GM10248 (cell line): ENCODE data around the gene BCORL1.

ENCODE experiments used
- CTCF ChIA-PET: fragments of 300-600 bp; sonication (Branson Sonifier 250); formaldehyde crosslinking; extraction: SDS; loops from one replicate; lab custom pipeline; 2021; ENCODE audit warnings: antibody characterized with exemption; lab: Yijun Ruan, JAX
- POLR2A ChIA-PET: fragments of 350-650 bp; sonication (Branson Sonifier 250); formaldehyde crosslinking; extraction: SDS; loops from one replicate; lab custom pipeline; 2020; ENCODE audit warnings: antibody characterized with exemption; lab: Yijun Ruan, JAX
- DNase-seq: peaks from one replicate; pipeline ENCODE4 v3.0.0; 2012; ENCODE audit errors: extremely low spot score
- TF ChIP-seq, protein P1 (sequence below): IDR thresholded peaks from 2 replicates; pipeline ENCODE4 v1.5.1; 2012; ENCODE audit warnings: mild to moderate bottlenecking, low read depth; ENCODE audit errors: extremely low read depth, missing control alignments, control extremely low read depth

Gene BCORL1

DNA sequence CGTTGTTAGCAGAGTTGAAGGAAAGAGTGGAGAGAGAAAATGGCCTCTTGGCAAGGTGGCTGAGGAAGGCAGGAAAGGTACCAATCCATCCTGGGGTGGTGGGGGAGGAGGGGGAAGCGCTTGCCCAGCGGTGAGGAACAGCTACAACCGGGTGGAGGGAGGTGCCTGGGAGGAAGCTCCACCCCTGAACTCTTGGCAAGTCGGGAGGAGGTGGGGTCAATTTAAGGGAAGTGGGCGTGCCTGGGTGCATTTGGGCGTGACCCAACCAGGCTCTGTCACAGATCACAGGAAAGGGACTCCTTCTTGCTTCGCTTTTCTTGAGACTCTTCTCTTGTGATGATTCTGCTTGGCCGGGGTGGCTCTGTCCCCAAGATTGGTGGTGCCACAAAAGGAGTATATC is 41.7 kb downstream of the BCORL1 start:
- TF ChIP-seq, protein P1, sequence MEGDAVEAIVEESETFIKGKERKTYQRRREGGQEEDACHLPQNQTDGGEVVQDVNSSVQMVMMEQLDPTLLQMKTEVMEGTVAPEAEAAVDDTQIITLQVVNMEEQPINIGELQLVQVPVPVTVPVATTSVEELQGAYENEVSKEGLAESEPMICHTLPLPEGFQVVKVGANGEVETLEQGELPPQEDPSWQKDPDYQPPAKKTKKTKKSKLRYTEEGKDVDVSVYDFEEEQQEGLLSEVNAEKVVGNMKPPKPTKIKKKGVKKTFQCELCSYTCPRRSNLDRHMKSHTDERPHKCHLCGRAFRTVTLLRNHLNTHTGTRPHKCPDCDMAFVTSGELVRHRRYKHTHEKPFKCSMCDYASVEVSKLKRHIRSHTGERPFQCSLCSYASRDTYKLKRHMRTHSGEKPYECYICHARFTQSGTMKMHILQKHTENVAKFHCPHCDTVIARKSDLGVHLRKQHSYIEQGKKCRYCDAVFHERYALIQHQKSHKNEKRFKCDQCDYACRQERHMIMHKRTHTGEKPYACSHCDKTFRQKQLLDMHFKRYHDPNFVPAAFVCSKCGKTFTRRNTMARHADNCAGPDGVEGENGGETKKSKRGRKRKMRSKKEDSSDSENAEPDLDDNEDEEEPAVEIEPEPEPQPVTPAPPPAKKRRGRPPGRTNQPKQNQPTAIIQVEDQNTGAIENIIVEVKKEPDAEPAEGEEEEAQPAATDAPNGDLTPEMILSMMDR, result no peak
- ChIA-PET CTCF (interaction anchor here (1.0 to 2.8 kb wide), 6 partner anchors 10 to 388 kb away, joined by 3 to 7 read pairs (median 4); no protein-coding TSS in a partner anchor), POLR2A (no interaction called here)
- DNase-seq, result peak; percentile 89

DNA sequence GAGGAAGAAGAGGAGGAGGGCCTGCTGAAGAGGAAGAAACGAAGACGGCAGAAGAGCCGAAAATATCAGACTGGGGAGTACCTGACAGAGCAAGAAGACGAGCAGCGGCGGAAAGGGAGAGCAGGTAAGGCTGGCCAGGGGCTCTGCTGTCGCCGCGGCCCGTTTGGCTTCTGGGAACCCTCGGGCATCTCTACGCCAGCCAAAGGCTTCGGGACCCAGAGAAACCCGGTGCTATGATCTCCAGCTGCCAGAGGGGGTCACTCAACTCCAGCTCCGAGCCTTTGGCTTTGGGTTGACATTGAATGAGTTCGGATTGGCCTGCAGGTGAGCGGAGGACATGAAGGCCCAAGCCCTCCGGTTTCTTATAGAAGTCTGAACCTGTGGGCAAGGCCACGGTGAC is 42.8 kb downstream of the BCORL1 start:
- ChIA-PET CTCF (no interaction called here), POLR2A (no interaction called here)
- TF ChIP-seq, protein P1, result no peak
- DNase-seq, result no peak

DNA sequence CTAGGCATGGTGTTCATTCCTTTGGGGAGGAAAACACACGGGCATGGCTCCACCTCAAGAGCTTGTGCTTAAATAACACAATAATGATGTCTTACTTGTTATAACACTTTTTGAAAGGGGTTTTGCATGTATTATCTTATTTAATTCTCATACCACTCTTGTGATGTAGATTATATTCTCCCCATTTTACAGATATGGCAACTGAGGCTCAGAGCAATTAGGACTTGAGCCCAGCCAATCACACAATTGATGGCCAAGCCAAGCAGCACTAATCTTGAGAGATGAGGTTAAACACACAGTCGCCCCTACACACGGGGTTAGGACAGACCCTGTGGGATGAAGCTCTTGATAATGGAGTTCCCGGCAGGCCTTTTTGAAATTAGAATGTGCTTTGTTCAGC is 45.1 kb downstream of the BCORL1 start:
- TF ChIP-seq, protein P1, result no peak
- ChIA-PET CTCF (interaction anchor here (0.7 to 4.5 kb wide), 24 partner anchors 9 to 401 kb away, joined by 3 to 73 read pairs (median 4); partner anchors contain the start of gene UTP14A), POLR2A (no interaction called here)
- DNase-seq, result no peak

DNA sequence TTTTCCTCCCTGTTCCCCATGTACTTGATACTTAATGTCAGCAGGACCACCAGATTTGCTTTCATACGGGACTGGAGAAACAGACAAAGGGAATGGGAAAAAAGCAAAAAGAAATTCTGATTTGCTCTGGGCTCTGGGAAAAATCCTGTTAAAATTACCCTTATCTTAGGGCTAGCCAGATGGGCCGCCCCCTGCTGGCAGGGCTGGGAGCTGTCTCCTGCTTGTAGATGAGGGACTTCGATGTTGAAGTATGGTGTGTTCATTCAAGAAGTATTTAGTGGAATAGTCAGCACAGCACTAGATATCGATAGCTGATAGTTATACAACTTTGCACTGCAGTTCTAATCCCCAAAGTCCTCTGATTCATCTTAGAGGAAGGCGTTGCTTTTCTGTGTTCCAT is 45.8 kb downstream of the BCORL1 start:
- TF ChIP-seq, protein P1, result peak; percentile 67
- DNase-seq, result peak; percentile 30
- ChIA-PET POLR2A (no interaction called here), CTCF (interaction anchor here (0.7 to 4.5 kb wide), 29 partner anchors 10 to 418 kb away, joined by 3 to 73 read pairs (median 4); partner anchors contain the start of gene UTP14A)

DNA sequence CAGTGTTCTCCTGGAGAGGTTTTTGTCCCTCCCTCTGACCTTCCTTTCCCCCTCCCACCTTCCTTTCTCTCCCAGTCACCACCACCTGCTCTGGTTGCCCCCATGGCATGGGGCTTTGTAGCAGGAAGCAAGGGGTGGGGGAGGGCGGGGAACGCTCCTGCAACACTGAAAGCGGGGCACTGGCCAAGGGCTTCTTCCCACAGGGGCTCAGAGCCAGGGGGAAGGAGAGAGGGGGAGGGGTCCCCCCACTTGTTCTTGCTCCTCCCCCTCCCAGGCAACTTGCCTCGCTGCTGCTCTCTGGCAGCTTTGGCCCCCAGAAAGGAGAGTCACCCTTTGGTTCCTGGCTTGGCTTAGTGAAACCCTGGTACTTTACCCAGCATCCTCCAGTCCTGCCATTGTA is 48.4 kb downstream of the BCORL1 start:
- DNase-seq, result no peak
- CTCF ChIA-PET, result interaction anchor here (1.5 kb wide), 1 partner anchor 30 kb away, joined by 4 read pairs; no protein-coding TSS in a partner anchor
- TF ChIP-seq, protein P1, result no peak
- POLR2A ChIA-PET, result no interaction called here

DNA sequence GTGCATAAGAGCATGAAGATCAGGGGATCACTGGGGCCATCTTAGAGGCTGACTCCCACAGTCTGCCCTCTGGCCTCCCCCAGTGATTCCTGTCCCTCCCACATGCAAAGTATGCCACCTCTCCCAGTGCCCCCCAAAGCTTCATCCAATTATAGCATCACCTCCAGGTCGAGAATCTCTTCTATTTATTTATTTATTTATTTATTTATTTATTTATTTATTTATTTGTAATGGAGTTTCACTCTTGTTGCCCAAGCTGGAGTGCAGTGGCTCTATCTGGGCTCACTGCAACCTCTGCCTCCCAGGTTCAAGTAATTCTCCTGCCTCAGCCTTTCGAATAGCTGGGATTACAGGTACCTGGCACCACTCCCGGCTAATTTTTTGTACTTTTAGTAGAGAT is 50.1 kb downstream of the BCORL1 start:
- DNase-seq, result no peak
- CTCF ChIA-PET, result interaction anchor here (1.2 to 1.6 kb wide), 3 partner anchors 15 to 106 kb away, joined by 3 to 4 read pairs (median 4); no protein-coding TSS in a partner anchor
- TF ChIP-seq, protein P1, result no peak
- POLR2A ChIA-PET, result no interaction called here

DNA sequence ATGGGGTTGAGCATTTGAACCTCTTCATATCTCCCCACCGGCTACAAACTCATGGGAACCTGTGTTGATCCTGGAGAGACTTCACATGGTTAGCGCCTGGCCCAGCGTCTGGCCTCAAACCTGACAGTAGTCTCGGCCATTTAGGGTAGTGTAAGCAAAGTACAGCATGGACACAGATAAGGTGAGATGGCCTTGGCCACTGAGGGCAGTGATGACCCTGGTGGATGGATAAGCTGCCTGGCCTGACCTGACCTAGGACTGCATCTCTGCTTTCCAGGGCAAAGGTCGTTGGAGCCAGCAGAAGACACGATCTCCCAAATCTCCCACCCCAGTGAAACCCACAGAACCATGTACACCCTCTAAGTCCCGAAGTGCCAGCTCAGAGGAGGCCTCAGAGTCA is 51.7 kb downstream of the BCORL1 start:
- CTCF ChIA-PET, result interaction anchor here (0.7 to 1.3 kb wide), 3 partner anchors 10 to 109 kb away, joined by 3 to 4 read pairs (median 3); no protein-coding TSS in a partner anchor
- TF ChIP-seq, protein P1, result no peak
- POLR2A ChIA-PET, result no interaction called here

More for the DNA sequence above, 51.7 kb downstream of the BCORL1 start:
- no peak for DNase-seq
